ENCODE measurements around the gene ZCRB1. TPM values are rescaled to one million over a fixed set of nuclear protein-coding genes. Genes with fewer than 3 reads are reported as not detected.
A peak's percentile ranks its signal among the peaks of the same experiment; 100 is the strongest.

Gene ZCRB1, protein sequence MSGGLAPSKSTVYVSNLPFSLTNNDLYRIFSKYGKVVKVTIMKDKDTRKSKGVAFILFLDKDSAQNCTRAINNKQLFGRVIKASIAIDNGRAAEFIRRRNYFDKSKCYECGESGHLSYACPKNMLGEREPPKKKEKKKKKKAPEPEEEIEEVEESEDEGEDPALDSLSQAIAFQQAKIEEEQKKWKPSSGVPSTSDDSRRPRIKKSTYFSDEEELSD
- 10 to 100 TPM; 34.6 to 63.1 (median 39.0) TPM for total RNA-seq
- 10 to 100 TPM; 25.0 to 42.6 (median 38.1) TPM for polyA plus RNA-seq

DNA sequence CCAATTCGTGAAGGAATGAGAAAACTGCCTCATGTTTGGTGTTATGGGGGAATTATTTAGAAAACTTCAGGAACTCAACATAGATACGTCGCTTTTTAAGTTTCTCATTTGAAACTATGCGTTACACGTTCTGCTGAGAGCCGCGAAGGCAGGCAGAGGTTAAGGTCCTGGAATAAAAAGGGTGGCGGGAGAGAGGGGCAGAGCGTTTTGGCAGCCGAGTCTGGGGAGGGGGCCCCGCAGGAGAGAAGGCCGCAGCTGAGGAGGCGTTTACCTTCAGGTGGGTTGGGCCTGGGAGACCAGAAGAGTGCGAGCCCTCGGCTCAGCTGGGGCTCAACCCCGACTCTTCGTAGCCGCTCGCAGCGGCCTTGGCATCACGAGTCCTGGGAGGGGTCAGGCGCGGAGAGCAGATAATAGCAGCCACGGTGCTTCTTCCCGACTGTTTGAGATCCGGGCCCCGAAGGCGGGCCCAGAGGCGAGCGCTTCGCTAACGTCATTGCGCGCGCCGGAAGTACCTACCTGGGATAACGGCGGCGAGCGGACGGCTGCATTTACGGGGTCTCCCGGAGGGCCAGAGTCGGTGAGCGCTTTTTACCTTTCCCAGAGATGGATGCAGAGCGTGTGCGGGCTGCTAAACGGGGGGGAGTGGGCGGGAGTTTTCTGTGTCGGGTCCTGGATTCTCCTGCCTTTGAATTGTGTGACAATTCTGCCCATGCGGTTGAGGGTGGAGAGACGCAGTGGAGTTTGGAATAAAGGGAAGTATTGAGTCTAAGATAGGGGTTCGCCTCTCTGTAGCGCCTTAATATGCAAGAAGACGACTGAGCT lies at the start of gene ZCRB1, which contains the start of gene PPHLN1:
TSS of gene ZCRB1 (minus strand) at position 442 of the 822 bp plus-strand sequence. CDS start 1,992 bp downstream, outside the sequence.
TSS of gene PPHLN1 (plus strand) at position 515 of the 822 bp plus-strand sequence. CDS start 9,736 bp downstream, outside the sequence.
- H3K36me3 ChIP-seq: peaks cover 0 to 25% (median 3%) of the 10 kb centered on the region in 4 donors
- H3K9me3 ChIP-seq: no peaks in the 10 kb centered on the region
- peak within 1 kb of the TSS; percentile 65 to 80 (median 72) for H3K4me3 ChIP-seq
- peak; percentile 91 for DNase-seq
- H3K27me3 ChIP-seq: no peaks in the 10 kb centered on the region
- peaks cover 0 to 28% (median 19%) of the 10 kb centered on the region in 4 donors for H3K4me1 ChIP-seq
- intact Hi-C loops (cut with DNase I): loop anchor here (2.0 kb wide), 1 partner anchor 87 kb away; the partner anchor contains the start of gene YAF2
- peak within 1 kb of the TSS; percentile 82 to 93 (median 90) for H3K27ac ChIP-seq
- 0% methylated on average over 55 of the region's 55 CpGs for WGBS, 2 donors
- TF ChIP-seq EP300 (IDR thresholded peaks at IDR 0.05): no peak
- peak; percentile 49 to 55 for TF ChIP-seq POLR2A (IDR thresholded peaks at IDR 0.05)
- TF ChIP-seq, protein P1, sequence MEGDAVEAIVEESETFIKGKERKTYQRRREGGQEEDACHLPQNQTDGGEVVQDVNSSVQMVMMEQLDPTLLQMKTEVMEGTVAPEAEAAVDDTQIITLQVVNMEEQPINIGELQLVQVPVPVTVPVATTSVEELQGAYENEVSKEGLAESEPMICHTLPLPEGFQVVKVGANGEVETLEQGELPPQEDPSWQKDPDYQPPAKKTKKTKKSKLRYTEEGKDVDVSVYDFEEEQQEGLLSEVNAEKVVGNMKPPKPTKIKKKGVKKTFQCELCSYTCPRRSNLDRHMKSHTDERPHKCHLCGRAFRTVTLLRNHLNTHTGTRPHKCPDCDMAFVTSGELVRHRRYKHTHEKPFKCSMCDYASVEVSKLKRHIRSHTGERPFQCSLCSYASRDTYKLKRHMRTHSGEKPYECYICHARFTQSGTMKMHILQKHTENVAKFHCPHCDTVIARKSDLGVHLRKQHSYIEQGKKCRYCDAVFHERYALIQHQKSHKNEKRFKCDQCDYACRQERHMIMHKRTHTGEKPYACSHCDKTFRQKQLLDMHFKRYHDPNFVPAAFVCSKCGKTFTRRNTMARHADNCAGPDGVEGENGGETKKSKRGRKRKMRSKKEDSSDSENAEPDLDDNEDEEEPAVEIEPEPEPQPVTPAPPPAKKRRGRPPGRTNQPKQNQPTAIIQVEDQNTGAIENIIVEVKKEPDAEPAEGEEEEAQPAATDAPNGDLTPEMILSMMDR (IDR thresholded peaks at IDR 0.05): peak in 1 of 4 experiments; percentile 12
- peak; percentile 63 to 85 (median 80) for TF ChIP-seq POLR2AphosphoS5 (IDR thresholded peaks at IDR 0.05)

DNA sequence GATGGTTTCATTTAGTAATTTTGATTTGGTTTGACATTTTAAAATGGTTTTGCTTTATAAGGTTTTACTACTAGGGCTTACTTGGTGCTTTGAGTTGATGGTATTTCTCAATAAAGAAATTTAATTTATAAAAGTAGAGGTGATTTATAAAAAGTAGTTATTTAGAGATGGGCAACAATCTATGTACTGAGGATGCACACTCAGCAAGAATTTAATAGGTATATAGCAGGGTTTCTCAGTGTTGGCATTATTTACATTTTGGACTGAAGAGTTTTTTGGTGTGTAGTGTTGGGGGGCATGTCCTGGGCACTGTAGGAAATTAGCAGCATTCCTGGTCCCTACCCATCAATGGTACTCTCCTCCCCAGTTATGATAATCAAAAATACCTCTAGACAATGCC lies 47.8 kb upstream of the ZCRB1 start:
- no peaks in the 10 kb centered on the region for H3K27me3 ChIP-seq
- peaks cover 0 to 22% (median 4%) of the 10 kb centered on the region in 4 donors for H3K36me3 ChIP-seq
- DNase-seq: no peak
- H3K27ac ChIP-seq: no peak overlapping the region
- H3K4me1 ChIP-seq: no peaks in the 10 kb centered on the region
- TF ChIP-seq, protein P1 (IDR thresholded peaks at IDR 0.05): no peak
- no peak for TF ChIP-seq POLR2A (IDR thresholded peaks at IDR 0.05)
- H3K9me3 ChIP-seq: no peaks in the 10 kb centered on the region
- no peak overlapping the region for H3K4me3 ChIP-seq
- intact Hi-C loops (cut with DNase I): loop anchor here (2.0 kb wide), 1 partner anchor 245 kb away; no protein-coding TSS in a partner anchor

DNA sequence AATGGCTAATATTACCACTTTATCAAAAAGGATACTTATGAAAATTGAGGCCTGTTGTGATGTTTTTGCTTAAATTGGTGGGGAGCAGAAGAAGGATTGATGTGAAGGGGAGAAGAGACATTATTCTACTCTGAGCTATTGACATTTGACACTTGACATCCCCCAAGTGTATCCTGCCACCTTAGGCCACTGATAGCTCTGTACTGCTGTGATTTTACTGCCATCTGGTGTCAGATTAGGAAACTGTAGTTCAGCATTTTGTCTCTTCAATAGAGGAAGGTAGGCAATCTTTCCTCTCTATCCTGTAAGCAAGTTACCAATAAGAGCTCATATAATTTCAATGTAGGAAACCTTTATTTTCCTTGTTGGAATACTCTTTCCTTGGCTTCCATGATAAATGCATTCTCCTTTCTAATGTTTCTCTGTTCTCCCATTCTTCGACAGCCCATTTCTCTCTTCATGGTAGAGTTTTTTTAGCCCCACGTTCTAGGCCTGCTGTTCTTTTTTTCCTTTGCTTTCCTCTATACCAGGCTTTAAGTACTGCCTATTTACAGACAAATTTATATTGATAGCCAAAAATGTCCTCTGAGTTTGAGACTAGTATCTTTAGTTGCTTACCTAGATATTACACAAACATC lies 46.4 kb upstream of the ZCRB1 start:
- no peak for DNase-seq
- TF ChIP-seq POLR2AphosphoS5 (IDR thresholded peaks at IDR 0.05) (no peak), EP300 (IDR thresholded peaks at IDR 0.05) (no peak), POLR2A (IDR thresholded peaks at IDR 0.05) (no peak)
- TF ChIP-seq, protein P1 (IDR thresholded peaks at IDR 0.05): peak; percentile 18 to 69 (median 31)
- Histone ChIP-seq H3K4me1 (no peaks in the 10 kb centered on the region), H3K4me3 (no peak overlapping the region), H3K9me3 (no peaks in the 10 kb centered on the region), H3K27me3 (no peaks in the 10 kb centered on the region), H3K27ac (no peak overlapping the region), H3K36me3 (peaks cover 0 to 22% (median 4%) of the 10 kb centered on the region in 4 donors)
- 90 to 96% methylated on average over 2 of the region's 2 CpGs for WGBS, 2 donors
- intact Hi-C loops (cut with DNase I): loop anchor here (2.0 kb wide), 1 partner anchor 243 kb away; no protein-coding TSS in a partner anchor

DNA sequence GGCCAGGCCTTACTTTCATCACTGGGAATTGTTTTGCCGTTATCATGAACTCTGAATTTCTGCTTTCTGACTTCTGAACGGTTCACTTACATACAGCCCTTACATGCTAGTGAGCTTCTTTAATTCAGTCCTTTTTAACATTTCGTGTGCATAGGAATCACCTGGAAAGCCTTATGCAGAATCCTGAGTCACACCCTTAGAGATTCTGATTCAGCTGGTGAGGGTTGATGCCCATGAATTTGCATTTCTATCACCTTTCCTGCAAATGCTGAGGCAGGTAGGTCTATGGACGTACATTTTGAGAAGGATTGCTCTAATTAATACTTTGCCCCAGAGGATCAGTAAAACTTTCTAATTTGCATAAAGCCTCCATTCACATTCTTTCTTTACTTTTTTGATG lies 44.1 kb upstream of the ZCRB1 start:
- TF ChIP-seq EP300 (IDR thresholded peaks at IDR 0.05): no peak
- no peak for TF ChIP-seq POLR2A (IDR thresholded peaks at IDR 0.05)
- no peak for TF ChIP-seq POLR2AphosphoS5 (IDR thresholded peaks at IDR 0.05)
- TF ChIP-seq, protein P1 (IDR thresholded peaks at IDR 0.05): no peak
- DNase-seq: no peak
- Histone ChIP-seq H3K27me3 (no peaks in the 10 kb centered on the region), H3K27ac (no peak overlapping the region), H3K4me1 (no peaks in the 10 kb centered on the region), H3K9me3 (no peaks in the 10 kb centered on the region), H3K4me3 (no peak overlapping the region), H3K36me3 (peaks cover 0 to 3% (median under 1%) of the 10 kb centered on the region in 4 donors)
- intact Hi-C loops (cut with DNase I): no loop called here
- 83 to 84% methylated on average over 4 of the region's 4 CpGs for WGBS, 2 donors
